ENCODE results near the gene STAT3. TPM values are rescaled to one million over a fixed set of nuclear protein-coding genes. Genes with fewer than 3 reads are reported as not detected.
A peak's percentile ranks its signal among the peaks of the same experiment; 100 is the strongest.

STAT3 gene
- total and polyA plus RNA-seq, 9 of the 15 experiments (the other 6 are each of a cell fraction or from before 2014, with no cell fraction given) = 90.0 to 179 (median 114) TPM

DNA sequence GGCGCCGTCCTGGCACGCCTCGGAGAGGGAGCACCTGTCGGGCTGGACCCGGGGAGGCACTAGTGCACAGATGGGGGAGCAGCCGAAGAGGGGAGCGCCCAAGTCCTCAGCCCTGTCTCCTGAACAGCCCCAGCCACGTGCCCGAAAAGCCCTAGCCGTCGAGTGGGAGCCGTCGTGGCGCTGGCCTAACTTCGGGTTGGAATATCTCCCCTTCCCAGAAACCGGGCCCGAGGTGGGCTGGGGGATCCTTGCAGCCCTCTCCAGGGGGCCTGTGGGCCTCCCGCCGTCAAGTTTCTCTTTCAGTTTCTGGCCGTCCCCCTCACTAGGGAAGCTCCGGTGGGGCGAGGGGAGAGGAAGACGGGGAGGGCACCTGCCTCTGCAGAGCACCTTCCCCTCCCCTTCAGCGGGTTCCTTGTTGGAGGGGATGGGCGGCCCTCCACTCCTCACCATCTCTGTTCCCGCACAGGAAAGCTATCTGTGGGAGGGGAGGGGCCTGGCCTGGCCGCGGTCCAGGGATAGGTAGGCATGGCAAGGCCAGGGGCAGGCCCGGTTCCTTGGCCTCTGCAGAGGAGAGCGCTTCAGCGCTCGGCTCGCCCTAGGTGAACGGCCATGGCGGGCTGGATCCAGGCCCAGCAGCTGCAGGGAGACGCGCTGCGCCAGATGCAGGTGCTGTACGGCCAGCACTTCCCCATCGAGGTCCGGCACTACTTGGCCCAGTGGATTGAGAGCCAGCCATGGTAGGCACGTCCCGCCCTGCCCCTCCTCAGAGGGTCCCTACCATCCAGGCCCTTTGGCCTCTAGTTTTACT, 99.2 kb downstream of the STAT3 start (continued):
- TF ChIP-seq, protein P1, sequence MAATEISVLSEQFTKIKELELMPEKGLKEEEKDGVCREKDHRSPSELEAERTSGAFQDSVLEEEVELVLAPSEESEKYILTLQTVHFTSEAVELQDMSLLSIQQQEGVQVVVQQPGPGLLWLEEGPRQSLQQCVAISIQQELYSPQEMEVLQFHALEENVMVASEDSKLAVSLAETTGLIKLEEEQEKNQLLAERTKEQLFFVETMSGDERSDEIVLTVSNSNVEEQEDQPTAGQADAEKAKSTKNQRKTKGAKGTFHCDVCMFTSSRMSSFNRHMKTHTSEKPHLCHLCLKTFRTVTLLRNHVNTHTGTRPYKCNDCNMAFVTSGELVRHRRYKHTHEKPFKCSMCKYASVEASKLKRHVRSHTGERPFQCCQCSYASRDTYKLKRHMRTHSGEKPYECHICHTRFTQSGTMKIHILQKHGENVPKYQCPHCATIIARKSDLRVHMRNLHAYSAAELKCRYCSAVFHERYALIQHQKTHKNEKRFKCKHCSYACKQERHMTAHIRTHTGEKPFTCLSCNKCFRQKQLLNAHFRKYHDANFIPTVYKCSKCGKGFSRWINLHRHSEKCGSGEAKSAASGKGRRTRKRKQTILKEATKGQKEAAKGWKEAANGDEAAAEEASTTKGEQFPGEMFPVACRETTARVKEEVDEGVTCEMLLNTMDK (IDR thresholded peaks at IDR 0.05; ENCODE audit: borderline replicate concordance, insufficient read depth, low read depth, low read length, poor library complexity, severe bottlenecking) = no peak
- TF ChIP-seq ZNF133 (CRISPR knock-in tag; IDR thresholded peaks at IDR 0.05) = no peak
- TF ChIP-seq HNRNPUL1 (IDR thresholded peaks at IDR 0.05; ENCODE audit: low read length) = no peak
- no peak for TF ChIP-seq MTF1 (CRISPR knock-in tag; IDR thresholded peaks at IDR 0.05; ENCODE audit: borderline replicate concordance)
- no peak for TF ChIP-seq ZNF586 (CRISPR knock-in tag; conservative IDR thresholded peaks at IDR 0.05)
- peak; percentile 68 for TF ChIP-seq ZFX (CRISPR knock-in tag; IDR thresholded peaks at IDR 0.05)
- TF ChIP-seq RAD51 (IDR thresholded peaks at IDR 0.05; ENCODE audit: borderline replicate concordance, low read depth) = no peak
- no peak for TF ChIP-seq ZFP36 (IDR thresholded peaks at IDR 0.05; ENCODE audit: low read depth, low read length, partially characterized antibody)
- no peak; the same call in 1 of the 2 replicates for TF ChIP-seq NFRKB (IDR thresholded peaks at IDR 0.05; ENCODE audit: low read depth)
- TF ChIP-seq RHOXF2B (CRISPR knock-in tag; conservative IDR thresholded peaks at IDR 0.05) = no peak
- TF ChIP-seq SMAD2 (IDR thresholded peaks at IDR 0.05; ENCODE audit: low read depth, low read length) = no peak
- no peak for TF ChIP-seq NBN (IDR thresholded peaks at IDR 0.05; ENCODE audit: low read depth)
- no peak for TF ChIP-seq EZH2 (IDR thresholded peaks at IDR 0.05; ENCODE audit: borderline replicate concordance, low read depth, low read length)
- peak in 1 of 2 experiments; percentile 76; a peak in 2 of 4 replicates for TF ChIP-seq MAZ (CRISPR knock-in tag; conservative IDR thresholded peaks at IDR 0.05 in 1 of 2, IDR thresholded peaks at IDR 0.05 in 1 of 2)
- no peak for TF ChIP-seq HMG20B (CRISPR knock-in tag; IDR thresholded peaks at IDR 0.05)
- peak; percentile 66 for TF ChIP-seq RBFOX2 (IDR thresholded peaks at IDR 0.05; ENCODE audit: low read depth, low read length)
- TF ChIP-seq, protein P2, sequence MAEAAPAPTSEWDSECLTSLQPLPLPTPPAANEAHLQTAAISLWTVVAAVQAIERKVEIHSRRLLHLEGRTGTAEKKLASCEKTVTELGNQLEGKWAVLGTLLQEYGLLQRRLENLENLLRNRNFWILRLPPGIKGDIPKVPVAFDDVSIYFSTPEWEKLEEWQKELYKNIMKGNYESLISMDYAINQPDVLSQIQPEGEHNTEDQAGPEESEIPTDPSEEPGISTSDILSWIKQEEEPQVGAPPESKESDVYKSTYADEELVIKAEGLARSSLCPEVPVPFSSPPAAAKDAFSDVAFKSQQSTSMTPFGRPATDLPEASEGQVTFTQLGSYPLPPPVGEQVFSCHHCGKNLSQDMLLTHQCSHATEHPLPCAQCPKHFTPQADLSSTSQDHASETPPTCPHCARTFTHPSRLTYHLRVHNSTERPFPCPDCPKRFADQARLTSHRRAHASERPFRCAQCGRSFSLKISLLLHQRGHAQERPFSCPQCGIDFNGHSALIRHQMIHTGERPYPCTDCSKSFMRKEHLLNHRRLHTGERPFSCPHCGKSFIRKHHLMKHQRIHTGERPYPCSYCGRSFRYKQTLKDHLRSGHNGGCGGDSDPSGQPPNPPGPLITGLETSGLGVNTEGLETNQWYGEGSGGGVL (CRISPR knock-in tag; IDR thresholded peaks at IDR 0.05) = no peak
- TF ChIP-seq GABPA (tag; conservative IDR thresholded peaks at IDR 0.05; ENCODE audit: low read depth) = peak; percentile 28; the same call in 1 of the 2 replicates
- no peak for TF ChIP-seq NCOR1 (IDR thresholded peaks at IDR 0.05)
- no peak for TF ChIP-seq FOSL1 (tag; conservative IDR thresholded peaks at IDR 0.05)
- TF ChIP-seq PYGO2 (tag; IDR thresholded peaks at IDR 0.05) = no peak
- no peak for TF ChIP-seq MCM3 (IDR thresholded peaks at IDR 0.05)
- TF ChIP-seq, protein P3, sequence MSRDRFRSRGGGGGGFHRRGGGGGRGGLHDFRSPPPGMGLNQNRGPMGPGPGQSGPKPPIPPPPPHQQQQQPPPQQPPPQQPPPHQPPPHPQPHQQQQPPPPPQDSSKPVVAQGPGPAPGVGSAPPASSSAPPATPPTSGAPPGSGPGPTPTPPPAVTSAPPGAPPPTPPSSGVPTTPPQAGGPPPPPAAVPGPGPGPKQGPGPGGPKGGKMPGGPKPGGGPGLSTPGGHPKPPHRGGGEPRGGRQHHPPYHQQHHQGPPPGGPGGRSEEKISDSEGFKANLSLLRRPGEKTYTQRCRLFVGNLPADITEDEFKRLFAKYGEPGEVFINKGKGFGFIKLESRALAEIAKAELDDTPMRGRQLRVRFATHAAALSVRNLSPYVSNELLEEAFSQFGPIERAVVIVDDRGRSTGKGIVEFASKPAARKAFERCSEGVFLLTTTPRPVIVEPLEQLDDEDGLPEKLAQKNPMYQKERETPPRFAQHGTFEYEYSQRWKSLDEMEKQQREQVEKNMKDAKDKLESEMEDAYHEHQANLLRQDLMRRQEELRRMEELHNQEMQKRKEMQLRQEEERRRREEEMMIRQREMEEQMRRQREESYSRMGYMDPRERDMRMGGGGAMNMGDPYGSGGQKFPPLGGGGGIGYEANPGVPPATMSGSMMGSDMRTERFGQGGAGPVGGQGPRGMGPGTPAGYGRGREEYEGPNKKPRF (IDR thresholded peaks at IDR 0.05; ENCODE audit: low read depth, low read length) = no peak
